Tongue (tissue), 2 donors: ENCODE measurements around the gene SHKBP1. TPM values are rescaled to one million over a fixed set of nuclear protein-coding genes. Genes with fewer than 3 reads are reported as not detected.
"Not testable (repeated sequence)": the region's sequence is repeated elsewhere in the genome, so short reads cannot be mapped to it uniquely, and the experiment has no call there.

Experiments
- DNase-seq: peaks from one replicate; pipeline ENCODE4 v3.0.0-alpha.2; 2015
- total RNA-seq: library from RNA; depleted of rRNA; stranded (reverse); fragments of >200 nt; gene quantifications from one replicate; pipeline ENCODE4 v1.2.3, GENCODE V29; 2014

Gene SHKBP1
- total RNA-seq, 1 donor from 2014 or later: 8.8 TPM

DNA sequence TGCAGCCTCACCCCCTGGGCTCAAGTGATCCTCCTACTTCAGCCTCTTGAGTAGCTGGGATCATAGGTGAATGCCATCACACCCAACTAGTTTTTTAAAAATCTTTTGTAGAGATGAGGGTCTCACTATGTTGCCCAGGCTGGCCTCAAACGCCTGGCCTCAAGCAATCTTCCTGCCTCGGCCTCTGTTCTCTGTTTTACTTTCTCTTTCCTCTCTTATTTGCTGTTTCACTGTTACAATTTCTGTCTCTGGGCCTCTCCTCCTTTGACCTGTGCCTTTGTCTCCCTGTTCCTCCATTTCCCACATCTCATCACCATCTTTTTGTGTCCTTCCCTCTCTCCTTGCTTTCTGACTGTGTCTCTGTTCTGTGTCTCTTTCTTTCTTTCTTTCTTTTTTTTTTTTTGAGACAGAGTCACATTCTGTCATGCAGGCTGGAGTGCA, 9.3 kb downstream of the SHKBP1 start:
- no peak for DNase-seq

DNA sequence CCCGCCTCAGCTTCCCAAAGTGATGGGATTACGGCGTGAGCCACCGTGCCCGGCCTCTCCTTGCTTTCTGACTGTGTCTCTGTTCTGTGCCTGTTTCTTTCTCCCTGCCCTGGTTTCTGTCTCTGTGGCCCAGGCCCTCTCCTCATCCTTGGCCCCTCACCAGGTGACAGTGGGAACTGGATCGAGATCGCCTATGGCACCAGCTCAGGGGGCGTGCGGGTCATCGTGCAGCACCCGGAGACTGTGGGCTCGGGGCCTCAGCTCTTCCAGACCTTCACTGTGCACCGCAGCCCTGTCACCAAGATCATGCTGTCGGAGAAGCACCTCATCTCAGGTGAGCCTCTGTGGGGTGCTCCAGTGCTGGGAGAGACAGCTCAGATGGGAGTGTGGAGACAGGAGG, 9.9 kb downstream of the SHKBP1 start:
- DNase-seq: no peak

DNA sequence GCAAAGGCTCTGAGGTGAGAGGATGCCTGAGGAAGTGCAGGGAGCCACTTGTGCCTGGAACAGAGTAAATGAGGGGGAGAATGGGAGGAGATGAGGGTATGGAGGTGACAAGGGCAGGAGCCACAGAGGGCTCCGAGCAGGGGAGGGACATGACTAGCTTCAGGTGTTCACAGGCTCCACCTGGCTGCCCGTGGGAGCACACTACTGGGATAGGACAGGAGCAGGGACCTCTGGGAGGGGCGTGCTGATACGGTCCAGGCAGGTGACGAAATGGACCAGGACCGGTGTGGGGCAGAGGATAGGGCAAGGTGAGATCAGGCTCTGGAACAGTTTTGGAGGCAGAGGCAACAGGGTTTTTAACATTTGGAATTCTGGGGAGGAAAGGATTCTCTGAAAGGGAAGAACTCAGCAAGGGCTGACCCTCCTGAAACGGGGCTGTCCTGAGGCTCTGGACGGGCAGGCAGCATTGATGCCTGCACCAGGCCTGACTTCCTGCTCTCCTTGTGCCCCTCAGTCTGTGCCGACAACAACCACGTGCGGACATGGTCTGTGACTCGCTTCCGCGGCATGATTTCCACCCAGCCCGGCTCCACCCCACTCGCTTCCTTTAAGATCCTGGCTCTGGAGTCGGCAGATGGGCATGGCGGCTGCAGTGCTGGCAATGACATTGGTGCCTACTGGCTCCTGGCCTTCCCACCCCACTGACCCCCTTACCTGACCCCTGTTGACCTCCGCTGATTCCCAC, 11.6 kb downstream of the SHKBP1 start:
- no peak for DNase-seq

DNA sequence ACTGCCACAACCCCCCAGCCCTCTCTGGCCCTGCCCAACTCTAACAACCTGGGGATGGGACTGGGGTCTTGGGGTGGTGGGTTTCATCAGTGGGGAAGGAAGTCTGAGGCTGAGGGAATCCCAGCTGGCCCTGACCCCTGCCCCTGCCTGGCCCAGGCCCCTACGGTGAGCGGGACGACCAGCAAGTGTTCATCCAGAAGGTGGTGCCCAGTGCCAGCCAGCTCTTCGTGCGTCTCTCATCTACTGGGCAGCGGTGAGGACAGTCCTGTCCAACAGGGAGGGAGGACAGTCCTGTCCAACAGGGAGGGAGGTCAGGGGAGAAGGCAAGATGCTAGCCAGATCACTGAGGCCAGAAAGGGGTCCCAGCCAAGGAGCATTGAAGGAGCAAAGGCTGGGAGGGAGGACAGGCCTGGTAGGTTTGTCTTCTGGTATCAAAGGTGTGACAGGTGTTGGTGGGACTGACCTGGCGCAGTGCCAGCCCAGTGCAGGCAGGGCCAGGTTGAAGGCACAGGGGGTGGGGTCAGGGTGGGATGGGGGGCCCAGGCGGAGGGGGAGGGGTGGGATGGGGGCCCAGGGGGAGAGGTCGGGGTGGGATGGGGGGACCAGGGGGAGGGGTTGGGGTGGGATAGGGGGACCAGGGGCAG, 12.4 kb downstream of the SHKBP1 start:
- no peak for DNase-seq

DNA sequence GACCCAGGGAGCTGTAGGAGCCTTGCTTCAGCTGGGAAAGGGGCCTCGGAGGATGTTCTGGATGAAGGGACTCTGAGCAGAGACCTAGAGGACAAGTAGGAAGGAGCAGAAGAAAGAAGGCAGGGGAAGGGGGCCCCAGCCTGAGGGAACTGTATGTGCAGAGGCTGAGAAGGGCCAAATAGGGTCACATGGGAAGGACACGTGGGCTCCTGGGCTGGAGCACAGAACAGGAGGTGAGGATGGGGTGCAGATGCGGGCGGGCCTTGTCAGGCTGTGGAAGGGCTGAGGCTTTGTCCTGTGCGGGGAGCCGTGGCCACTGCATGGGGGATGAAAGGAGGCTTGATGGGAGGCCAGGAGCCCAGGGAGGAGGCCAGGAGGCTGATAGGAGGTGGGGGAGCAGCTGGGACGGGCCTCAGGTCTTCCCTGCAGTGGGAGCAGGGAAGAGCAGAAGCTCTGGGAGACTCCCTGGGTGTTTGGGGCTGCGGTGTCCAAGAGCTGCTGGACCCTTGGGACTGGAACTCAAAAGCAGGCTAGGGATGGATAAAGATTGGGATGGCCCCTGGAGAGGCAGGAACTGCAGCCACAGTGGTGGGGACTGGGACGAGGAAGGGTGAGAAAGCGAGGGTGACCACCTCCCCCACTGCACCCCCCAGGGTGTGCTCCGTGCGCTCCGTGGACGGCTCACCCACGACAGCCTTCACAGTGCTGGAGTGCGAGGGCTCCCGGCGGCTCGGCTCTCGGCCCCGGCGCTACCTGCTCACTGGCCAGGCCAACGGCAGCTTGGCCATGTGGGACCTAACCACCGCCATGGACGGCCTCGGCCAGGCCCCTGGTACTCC, 13.1 kb downstream of the SHKBP1 start:
- no peak for DNase-seq

DNA sequence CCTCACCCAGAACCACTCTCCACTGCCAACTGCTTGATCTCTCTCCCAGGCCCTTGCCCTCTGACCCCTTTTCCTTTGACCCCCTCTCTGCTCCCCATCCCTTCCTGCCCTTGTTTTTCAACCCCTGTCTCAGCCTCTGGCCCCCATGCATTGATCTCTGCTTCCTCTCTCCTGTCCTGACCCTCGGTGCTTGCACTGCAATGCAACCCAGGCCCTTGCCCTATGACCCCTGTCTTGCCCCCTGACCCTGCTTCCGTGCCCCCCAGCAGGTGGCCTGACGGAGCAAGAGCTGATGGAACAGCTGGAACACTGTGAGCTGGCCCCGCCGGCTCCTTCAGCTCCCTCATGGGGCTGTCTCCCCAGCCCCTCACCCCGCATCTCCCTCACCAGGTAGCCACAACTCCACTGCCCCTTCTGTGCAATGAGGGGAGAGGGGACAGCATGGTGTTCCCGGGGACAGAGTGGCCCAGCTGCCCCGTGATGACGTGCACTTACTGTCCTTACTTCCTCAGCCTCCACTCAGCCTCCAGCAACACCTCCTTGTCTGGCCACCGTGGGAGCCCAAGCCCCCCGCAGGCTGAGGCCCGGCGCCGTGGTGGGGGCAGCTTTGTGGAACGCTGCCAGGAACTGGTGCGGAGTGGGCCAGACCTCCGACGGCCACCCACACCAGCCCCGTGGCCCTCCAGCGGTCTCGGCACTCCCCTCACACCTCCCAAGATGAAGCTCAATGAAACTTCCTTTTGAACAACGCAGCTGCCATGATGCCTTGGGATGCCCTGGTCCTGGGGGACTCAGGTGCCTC, 14.0 kb downstream of the SHKBP1 start:
- no peak for DNase-seq

DNA sequence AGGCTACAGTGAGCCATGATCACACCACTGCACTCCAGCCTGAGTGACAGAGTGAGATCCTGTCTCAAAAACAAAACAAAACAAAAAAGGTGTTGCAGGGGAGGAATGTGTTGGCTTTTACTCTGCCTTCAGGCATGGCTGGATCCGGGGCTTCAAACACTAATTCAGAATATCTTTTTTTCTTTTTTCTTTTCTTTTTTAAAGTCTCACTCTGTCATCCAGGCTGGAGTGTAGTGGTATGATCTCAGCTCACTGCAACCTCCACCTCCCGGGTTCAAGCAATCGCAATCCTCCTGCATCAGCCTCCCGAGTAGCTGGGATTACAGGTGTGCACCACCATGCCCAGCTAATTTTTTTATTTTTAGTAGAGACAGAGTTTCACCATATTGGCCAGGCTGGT, 15.1 kb downstream of the SHKBP1 start:
- DNase-seq: not testable (repeated sequence)

DNA sequence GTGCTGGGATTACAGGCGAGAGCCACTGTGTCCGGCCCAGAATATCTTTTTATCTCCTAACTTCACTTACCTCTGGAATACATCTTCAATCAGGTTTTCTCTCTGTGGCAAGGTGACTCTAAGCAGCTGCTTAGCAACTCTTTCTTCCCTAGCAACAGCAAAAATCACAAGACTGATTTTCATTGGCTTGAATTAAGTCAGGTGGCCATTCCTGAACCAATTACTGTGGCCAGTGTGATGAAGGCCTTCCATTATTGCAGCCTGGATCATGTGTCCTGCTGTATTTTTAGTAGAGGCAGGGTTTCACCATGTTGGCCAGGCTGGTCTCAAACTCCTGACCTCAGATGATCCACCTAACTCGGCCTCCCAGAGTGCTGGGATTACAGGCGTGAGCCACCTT, 15.5 kb downstream of the SHKBP1 start:
- no peak for DNase-seq

DNA sequence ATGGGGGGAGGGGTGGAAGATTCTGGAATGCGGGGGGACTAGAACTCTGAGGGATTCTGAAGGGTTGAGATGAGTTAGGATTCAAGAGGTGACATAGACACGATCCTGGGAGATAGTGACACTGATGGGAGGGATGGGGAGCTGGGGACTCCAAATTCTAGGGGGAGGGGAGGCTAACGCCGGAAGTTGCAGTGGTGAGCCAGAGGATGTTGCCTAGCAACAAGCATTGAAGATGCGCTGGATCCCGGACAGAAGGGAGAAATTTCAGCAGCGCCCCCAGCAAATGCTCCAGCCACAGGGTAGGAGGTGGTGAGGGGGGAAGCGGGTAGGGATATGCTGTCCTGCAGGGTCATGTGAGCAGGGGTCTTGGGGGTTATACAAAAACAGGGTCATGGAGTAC, 17.6 kb downstream of the SHKBP1 start:
- DNase-seq: no peak

DNA sequence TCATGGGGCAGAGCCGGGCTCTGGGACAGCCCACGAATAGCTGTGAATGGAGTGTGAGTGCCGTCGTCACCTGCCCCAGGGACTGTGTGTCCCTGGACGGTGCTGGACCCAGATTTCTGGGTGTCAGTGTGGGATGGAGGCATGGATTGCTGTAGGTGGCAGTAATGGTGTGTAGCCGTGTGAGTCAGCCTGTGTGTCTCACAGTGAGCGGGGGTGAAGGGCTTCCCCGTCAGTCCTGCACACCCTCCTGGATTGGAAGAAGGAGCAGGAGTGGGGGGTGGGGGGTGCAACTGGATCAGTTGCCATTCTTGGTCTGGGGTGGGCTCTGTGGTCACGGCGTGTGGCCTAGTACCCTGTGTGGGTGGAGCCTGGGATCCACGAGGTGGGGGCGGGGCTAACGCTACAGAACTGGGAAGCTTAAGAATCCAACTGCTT, 18.0 kb downstream of the SHKBP1 start:
- DNase-seq: no peak

DNA sequence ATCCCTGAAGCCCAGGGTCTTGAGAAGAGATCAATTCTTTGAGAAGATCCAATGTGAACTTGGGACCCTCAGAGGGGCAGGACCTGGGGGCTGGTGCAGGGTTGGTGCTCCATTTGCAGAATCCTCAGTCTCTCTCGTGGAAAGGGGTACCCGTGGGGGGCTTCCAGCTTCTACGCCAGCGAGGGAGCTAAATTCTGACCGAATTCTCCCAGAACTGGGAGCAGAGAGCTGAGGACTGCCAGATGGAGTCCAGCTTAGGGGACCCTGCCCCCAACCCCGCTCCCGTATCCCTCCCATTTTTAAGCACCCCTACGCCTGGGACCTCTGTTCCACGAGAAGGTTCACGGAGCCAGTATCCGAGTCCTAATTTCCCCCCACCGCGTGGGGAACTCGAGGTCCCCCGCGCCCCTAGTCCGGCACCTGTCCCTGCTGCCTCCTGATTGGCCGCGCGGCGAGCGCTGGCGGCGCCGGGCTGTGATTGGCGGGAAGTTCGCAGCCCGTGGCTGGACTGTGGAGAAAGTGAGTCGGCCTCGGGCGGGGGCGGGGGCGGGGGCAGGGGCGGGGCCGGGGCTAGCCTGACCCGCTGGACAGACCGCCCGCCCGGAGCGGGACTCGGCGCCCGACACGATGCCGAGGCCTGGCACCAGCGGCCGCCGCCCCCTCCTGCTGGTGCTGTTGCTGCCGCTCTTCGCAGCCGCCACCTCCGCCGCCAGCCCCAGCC, 20.1 kb downstream of the SHKBP1 start:
- peak; percentile 68 for DNase-seq

DNA sequence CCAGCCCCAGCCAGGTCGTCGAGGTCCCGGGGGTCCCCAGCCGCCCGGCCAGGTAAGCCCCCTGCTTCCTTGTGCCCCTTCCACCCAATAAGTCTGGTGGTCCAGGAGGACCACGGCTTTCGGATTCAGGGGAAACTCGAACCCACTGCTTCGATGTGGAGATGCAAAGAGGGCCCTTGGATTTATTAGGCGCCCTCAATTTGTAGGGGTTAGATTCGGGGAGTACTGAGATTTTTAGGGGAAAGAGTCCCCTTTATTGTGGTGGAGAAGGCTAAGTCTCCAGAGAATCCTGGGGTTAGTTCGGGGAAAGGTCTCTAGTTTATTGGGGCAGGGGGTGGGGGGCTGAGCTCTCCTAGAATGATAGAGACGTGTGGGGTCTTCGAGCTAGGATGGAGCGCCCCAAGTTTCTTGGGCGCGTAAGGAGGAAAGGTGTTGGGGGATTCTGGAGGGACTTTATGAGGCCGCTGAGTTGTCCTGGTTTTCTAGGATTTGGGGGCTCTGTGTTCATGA, 20.7 kb downstream of the SHKBP1 start:
- no peak for DNase-seq

DNA sequence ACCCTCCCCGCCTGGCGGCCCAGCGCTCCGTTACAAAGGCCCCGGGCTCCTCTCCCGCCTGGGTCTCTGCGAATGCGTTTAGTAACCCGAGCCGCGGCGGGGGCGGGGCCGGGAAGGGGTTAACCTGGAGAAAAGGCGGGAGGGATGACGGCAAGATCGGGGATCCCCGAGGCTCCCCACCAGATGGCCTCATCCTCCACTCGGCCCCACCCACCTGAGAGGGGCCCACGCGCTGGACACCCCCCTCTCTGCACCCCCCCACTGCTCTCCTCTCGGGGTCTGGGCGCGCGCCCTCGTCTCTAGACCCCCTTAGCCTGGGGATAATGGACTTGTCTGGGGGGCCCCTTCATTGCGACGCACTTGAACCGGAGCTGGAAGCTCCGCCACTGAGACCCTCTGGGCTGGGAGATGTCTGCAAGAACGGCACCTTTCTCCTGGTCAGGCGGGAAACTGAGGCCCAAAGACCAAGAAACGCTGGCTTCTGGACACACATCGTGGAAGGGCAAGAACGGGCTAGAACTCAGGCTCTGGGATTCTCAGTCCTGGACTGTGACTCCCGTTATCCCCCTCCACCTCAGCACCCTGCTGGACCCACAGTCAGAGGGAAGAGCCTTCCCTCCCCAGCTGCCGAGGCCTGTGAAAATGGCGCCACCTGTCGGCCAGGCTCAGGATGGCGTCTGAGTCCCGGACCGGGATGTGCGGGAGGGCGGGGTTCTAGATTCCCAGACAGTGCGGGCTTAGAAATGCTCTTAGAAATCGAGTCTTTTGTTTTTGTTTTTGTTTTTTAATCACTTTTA, 21.6 kb downstream of the SHKBP1 start:
- peak; percentile 96 for DNase-seq

DNA sequence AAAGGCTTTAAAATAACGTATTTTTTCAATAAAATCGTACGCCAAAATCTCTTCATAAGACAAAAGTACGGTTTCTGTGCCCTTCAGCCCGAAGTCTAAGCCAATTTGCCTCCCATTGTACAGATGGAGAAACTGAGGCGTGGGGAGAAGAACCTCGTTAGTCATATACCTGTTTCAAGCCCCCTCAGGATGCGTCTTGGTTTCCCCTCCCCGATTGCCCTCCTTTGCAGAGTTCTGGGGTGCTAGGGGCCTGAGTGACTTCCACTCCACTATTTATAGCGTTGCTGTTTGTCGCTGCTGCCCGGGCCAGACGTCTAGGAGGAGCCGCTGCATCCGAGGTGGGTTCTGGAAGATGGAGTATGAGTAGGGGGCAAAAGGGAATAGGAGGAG, 22.2 kb downstream of the SHKBP1 start:
- no peak for DNase-seq

DNA sequence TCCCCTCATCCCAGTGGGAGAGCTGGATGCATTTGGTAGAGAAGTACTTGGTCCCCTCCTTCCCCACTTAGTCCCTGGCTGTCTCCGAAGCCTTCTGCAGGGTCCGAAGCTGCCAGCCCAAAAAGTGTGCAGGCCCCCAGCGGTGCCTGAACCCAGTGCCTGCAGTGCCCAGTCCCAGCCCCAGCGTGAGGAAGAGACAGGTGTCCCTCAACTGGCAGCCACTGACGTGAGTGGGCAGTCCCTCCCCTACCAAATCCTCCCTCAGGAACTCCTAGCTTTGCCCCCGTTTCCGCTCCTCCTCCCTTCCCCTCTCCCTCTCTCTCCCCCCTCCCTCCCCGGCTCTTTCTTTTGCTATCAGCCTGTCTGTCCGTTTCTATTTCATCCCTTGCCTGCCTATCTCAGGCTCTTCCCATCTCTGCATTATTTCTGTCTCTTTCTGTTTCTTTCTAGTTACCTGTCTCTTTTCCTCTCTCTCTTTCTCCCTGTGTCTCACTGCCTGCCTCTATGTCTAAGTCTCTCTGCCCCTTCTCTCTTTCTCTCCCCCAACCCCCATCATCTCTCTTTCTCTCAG, 22.7 kb downstream of the SHKBP1 start:
- DNase-seq: peak; percentile 39

DNA sequence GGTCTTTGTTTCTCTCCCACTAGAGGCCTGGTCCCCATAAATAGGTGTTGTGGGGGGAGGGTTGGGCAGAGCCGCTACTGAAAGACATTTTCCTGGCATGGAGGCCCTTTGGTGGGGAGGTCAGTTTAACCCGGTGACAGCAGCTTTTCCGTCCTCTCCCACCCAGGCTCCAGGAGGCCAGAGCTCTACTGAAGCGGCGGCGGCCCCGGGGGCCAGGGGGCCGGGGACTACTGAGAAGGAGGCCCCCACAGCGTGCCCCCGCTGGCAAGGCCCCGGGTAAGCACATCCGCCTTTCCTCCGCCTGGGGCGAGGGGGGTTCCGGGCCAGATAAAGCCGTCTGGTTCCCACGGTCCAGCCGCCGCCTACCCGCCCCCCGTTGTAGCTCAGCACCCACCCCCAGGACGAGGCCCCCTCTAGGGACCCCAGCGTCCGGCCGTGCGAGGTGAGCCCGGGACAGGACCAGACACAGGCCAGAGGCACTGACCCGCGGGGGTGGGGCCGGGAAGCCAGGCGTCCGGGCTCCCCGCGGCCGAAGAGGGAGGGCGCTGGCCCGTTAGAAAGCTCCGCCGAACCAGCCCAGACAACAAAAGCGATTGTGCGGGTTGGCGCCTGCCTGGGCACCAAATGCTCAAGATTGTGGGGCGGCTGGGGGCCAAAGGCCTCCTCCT, 23.4 kb downstream of the SHKBP1 start:
- DNase-seq: no peak

DNA sequence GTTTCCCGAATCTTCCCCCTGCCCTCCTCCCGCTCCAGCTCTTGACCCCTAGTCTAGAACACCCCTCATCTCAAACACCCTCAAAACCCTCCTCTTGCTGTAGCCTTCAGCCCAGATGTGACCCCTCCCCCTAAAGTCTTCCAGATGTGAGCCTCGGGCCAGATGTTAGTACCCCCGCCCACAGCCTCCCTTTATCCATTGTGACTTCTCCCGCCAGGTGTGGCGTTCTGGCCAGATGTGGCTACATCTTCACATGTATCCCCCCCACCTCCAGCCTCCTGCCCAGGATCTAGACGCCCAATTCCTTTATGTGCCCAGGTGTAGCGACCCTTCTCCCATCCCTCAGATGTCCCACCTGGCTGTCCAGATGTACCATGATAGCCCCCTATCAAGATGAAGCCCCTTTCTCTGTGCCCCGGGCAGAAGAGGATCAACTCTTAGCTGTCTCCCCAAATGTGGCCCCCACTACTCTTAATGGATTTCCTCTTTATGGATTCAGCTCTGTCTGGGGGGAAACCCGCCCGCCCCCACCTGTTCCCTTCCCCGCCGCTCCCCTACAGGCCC, 24.0 kb downstream of the SHKBP1 start:
- peak; percentile 68 for DNase-seq

DNA sequence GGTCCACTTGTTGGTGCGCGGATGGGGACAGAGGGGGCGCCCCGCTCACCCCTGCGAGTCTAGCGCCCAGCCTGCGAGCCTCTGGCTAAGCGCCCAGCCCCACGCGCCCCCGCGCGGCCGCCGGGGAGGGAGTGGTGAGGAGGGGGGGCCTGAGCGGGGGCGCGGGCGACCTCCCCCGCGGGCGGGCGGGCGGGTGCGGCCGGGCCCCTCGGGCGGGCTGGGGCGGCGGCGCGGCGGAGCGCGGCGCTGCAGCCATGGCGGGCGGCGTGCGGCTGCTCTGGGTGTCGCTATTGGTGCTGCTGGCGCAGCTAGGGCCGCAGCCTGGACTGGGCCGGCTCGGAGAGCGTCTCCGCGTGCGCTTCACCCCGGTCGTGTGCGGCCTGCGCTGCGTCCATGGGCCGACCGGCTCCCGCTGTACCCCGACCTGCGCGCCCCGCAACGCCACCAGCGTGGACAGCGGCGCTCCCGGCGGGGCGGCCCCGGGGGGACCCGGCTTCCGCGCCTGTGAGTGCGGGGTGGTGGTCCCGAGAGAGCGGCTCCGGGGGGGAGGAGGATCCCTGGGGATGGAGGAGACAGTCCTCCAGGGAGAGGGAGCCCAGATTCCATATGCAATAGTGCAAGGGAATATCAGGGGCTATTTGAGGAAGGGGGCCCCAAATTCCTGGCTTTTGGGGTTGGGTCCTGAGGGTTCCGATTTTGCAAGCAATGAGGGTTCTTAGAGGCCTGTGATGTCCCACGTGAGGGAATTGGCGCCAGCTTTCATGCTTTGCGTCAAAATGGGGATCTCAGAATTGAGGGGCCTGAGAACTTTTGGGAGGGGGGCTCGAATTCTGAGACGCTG, 24.7 kb downstream of the SHKBP1 start, which contains the start of gene LTBP4:
Gene LTBP4, plus strand, starts transcription at position 236 of the 841 bp plus-strand sequence. Its CDS starts 19 bp downstream, at position 255.
- peak; percentile 73 for DNase-seq
